ENCODE data around the gene VSTM4. TPM values are rescaled to one million over a fixed set of nuclear protein-coding genes. Genes with fewer than 3 reads are reported as not detected.
A peak's percentile ranks its signal among the peaks of the same experiment; 100 is the strongest.

Gene VSTM4
- total RNA-seq, 1 experiment from 2014 or later: not detected

DNA sequence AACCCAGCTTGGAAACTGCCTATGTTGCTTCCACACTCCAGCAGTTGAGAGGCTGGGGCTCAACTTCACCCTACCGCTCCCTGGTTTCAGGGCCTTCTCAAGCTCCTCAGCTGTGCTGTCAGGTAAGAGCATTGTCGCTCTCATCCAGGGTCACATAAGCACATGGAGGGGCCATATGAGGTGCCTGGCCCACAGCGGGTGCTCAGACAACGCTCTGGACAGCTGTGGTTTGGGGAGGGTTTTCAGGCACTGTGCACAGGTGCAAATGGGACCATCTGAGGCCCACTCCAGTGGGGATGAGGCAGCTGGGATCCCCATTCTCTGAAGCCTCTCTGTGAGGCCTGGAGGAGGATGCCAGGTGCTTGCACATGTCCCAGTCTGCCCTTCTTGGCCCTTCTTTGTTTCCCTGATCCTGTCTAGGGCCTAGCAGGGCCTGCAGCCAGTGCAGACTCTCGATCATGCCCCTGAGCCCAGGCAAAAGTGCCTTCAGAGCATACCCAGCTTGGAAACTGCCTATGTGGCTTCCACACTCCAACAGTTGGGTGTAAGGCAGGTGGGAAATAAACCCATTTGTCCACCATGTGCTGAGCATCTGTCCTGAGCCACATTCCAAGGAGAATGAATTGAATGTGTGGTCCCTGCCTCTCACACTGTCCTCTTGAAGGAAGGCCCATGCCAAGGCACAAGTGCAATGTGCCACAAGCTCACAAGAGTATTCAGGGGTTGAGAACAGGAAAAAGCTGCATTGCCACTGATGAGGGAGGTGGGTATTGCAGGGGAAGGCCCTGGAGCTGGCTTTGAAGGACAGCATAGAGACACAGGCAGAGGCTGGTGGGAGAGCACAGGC, 40.3 kb downstream of the VSTM4 start:
- Mint-ChIP-seq H3K27me3 (ENCODE audit: insufficient read depth, unreplicated experiment) (peaks cover 25% of the 10 kb centered on the region), H3K4me1 (ENCODE audit: low read depth, unreplicated experiment) (no peaks in the 10 kb centered on the region), H3K9me3 (ENCODE audit: unreplicated experiment) (no peaks in the 10 kb centered on the region), H3K27ac (ENCODE audit: unreplicated experiment) (no peak overlapping the region), H3K4me3 (ENCODE audit: unreplicated experiment) (no peak overlapping the region), H3K36me3 (ENCODE audit: insufficient read depth, unreplicated experiment) (no peaks in the 10 kb centered on the region)
- H3K4me1 ChIP-seq: no peaks in the 10 kb centered on the region
- POLR2A ChIA-PET: no interaction called here
- peak in 1 of 2 experiments; percentile 21 for DNase-seq
- BruUV-seq (replicated peaks): no TSS peak
- no peak overlapping the region for H3K4me3 ChIP-seq (ENCODE audit: low read depth, low read length)
- TF ChIP-seq, protein P1, sequence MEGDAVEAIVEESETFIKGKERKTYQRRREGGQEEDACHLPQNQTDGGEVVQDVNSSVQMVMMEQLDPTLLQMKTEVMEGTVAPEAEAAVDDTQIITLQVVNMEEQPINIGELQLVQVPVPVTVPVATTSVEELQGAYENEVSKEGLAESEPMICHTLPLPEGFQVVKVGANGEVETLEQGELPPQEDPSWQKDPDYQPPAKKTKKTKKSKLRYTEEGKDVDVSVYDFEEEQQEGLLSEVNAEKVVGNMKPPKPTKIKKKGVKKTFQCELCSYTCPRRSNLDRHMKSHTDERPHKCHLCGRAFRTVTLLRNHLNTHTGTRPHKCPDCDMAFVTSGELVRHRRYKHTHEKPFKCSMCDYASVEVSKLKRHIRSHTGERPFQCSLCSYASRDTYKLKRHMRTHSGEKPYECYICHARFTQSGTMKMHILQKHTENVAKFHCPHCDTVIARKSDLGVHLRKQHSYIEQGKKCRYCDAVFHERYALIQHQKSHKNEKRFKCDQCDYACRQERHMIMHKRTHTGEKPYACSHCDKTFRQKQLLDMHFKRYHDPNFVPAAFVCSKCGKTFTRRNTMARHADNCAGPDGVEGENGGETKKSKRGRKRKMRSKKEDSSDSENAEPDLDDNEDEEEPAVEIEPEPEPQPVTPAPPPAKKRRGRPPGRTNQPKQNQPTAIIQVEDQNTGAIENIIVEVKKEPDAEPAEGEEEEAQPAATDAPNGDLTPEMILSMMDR (IDR thresholded peaks at IDR 0.05; ENCODE audit: insufficient read depth in 1 of 2, low read depth in 1 of 2, low read length in 1 of 2, severe bottlenecking in 1 of 2, unreplicated experiment in 1 of 2): no peak
- H3K36me3 ChIP-seq (ENCODE audit: control insufficient read depth, insufficient read depth, low read length): no peaks in the 10 kb centered on the region
- H3K9me3 ChIP-seq: 0 out of 2 replicates have a peak, but pooled peaks cover 2% of the 10 kb centered on the region
- CTCF ChIA-PET: no interaction called here
- H3K27me3 ChIP-seq (replicated peaks; ENCODE audit: control insufficient read depth, insufficient read depth, low read length): peaks cover 1% of the 10 kb centered on the region
- intact Hi-C loops (cut with micrococcal nuclease; ENCODE audit: unreplicated experiment): no loop called here

- POLR2A ChIA-PET: no interaction called here
- TF ChIP-seq, protein P1 (IDR thresholded peaks at IDR 0.05; ENCODE audit: insufficient read depth in 1 of 2, low read depth in 1 of 2, low read length in 1 of 2, severe bottlenecking in 1 of 2, unreplicated experiment in 1 of 2): no peak
- CTCF ChIA-PET: no interaction called here
- Mint-ChIP-seq H3K36me3 (ENCODE audit: insufficient read depth, unreplicated experiment) (no peaks in the 10 kb centered on the region), H3K4me3 (ENCODE audit: unreplicated experiment) (no peak overlapping the region), H3K4me1 (ENCODE audit: low read depth, unreplicated experiment) (no peaks in the 10 kb centered on the region), H3K27ac (ENCODE audit: unreplicated experiment) (no peak overlapping the region), H3K27me3 (ENCODE audit: insufficient read depth, unreplicated experiment) (peaks cover 19% of the 10 kb centered on the region), H3K9me3 (ENCODE audit: unreplicated experiment) (no peaks in the 10 kb centered on the region)
- no peaks in the 10 kb centered on the region for H3K4me1 ChIP-seq
- BruUV-seq (replicated peaks): no TSS peak
- no peak for DNase-seq
- peaks cover 1% of the 10 kb centered on the region for H3K27me3 ChIP-seq (replicated peaks; ENCODE audit: control insufficient read depth, insufficient read depth, low read length)
- H3K9me3 ChIP-seq: 0 out of 2 replicates have a peak, but pooled peaks cover 2% of the 10 kb centered on the region
- H3K4me3 ChIP-seq (ENCODE audit: low read depth, low read length): no peak overlapping the region
- no peaks in the 10 kb centered on the region for H3K36me3 ChIP-seq (ENCODE audit: control insufficient read depth, insufficient read depth, low read length)
- intact Hi-C loops (cut with micrococcal nuclease; ENCODE audit: unreplicated experiment): no loop called here
Observed at GRCh38 chr10:49072166-49072885, 43.0 kb downstream of the VSTM4 start.

- H3K36me3 ChIP-seq (ENCODE audit: control insufficient read depth, insufficient read depth, low read length): no peaks in the 10 kb centered on the region
- BruUV-seq (replicated peaks): no TSS peak
- CTCF ChIA-PET: no interaction called here
Observed at GRCh38 chr10:49071160-49071761, 44.1 kb downstream of the VSTM4 start.

More at GRCh38 chr10:49071160-49071761, 44.1 kb downstream of the VSTM4 start:
- Mint-ChIP-seq H3K36me3 (ENCODE audit: insufficient read depth, unreplicated experiment) (no peaks in the 10 kb centered on the region), H3K9me3 (ENCODE audit: unreplicated experiment) (no peaks in the 10 kb centered on the region), H3K4me1 (ENCODE audit: low read depth, unreplicated experiment) (no peaks in the 10 kb centered on the region), H3K4me3 (ENCODE audit: unreplicated experiment) (no peak overlapping the region), H3K27me3 (ENCODE audit: insufficient read depth, unreplicated experiment) (peaks cover 11% of the 10 kb centered on the region), H3K27ac (ENCODE audit: unreplicated experiment) (no peak overlapping the region)
- no peak for DNase-seq
- Histone ChIP-seq H3K9me3 (0 out of 2 replicates have a peak, but pooled peaks cover 2% of the 10 kb centered on the region), H3K4me1 (no peaks in the 10 kb centered on the region), H3K27me3 (replicated peaks; ENCODE audit: control insufficient read depth, insufficient read depth, low read length) (no peaks in the 10 kb centered on the region), H3K4me3 (ENCODE audit: low read depth, low read length) (no peak overlapping the region)
- POLR2A ChIA-PET: no interaction called here
- TF ChIP-seq, protein P1 (IDR thresholded peaks at IDR 0.05; ENCODE audit: insufficient read depth in 1 of 2, low read depth in 1 of 2, low read length in 1 of 2, severe bottlenecking in 1 of 2, unreplicated experiment in 1 of 2): no peak
- intact Hi-C loops (cut with micrococcal nuclease; ENCODE audit: unreplicated experiment): no loop called here
